Measurements from ENCODE around the gene ACIN1. TPM values are rescaled to one million over a fixed set of nuclear protein-coding genes. Genes with fewer than 3 reads are reported as not detected.

Gene ACIN1
- total and polyA plus RNA-seq, 9 of the 15 experiments (the other 6 are each of a cell fraction or from before 2014, with no cell fraction given) = 5.0 to 196 (median 129) TPM

GRCh38 chr14:23112359-23113178, 17.6 kb upstream of the ACIN1 start (continued):
- TF ChIP-seq JUND (IDR thresholded peaks at IDR 0.05; ENCODE audit: borderline replicate concordance, low read depth, low read length) = peak; percentile 88
- TF ChIP-seq JUND (tag; IDR thresholded peaks at IDR 0.05; ENCODE audit: borderline replicate concordance, low read depth, low read length) = peak; percentile 80; the same call in 1 of the 3 replicates
- peak; percentile 81; the same call in 1 of the 2 replicates for TF ChIP-seq TOE1 (IDR thresholded peaks at IDR 0.05; ENCODE audit: borderline replicate concordance)
- TF ChIP-seq TOE1 (CRISPR knock-in tag; IDR thresholded peaks at IDR 0.05; ENCODE audit: borderline replicate concordance, low read depth) = no peak
- TF ChIP-seq PHB (CRISPR knock-in tag; IDR thresholded peaks at IDR 0.05) = no peak
- TF ChIP-seq ELF4 (CRISPR knock-in tag; IDR thresholded peaks at IDR 0.05) = peak; percentile 42; the same call in 1 of the 2 replicates
- no peak for TF ChIP-seq E2F1 (CRISPR knock-in tag; IDR thresholded peaks at IDR 0.05)
- no peak for TF ChIP-seq TAF7 (tag; IDR thresholded peaks at IDR 0.05)
- TF ChIP-seq FOXJ3 (CRISPR knock-in tag; IDR thresholded peaks at IDR 0.05) = no peak
- peak; percentile 99 for TF ChIP-seq TCF3 (CRISPR knock-in tag; IDR thresholded peaks at IDR 0.05)
- no peak for TF ChIP-seq ELF1 (tag; IDR thresholded peaks at IDR 0.05)
- TF ChIP-seq ZNF212 (CRISPR knock-in tag; IDR thresholded peaks at IDR 0.05) = no peak
- peak; percentile 74 for TF ChIP-seq MYC (IDR thresholded peaks at IDR 0.05; ENCODE audit: low read depth, low read length)
- no peak for TF ChIP-seq MYC (CRISPR knock-in tag; IDR thresholded peaks at IDR 0.05; ENCODE audit: borderline replicate concordance, low read depth)
- peak; percentile 71 for TF ChIP-seq E2F8 (IDR thresholded peaks at IDR 0.05; ENCODE audit: low read depth, partially characterized antibody)
- no peak for TF ChIP-seq ZFP1 (CRISPR knock-in tag; IDR thresholded peaks at IDR 0.05)
- peak; percentile 68 for TF ChIP-seq KHSRP (IDR thresholded peaks at IDR 0.05)
- no peak for TF ChIP-seq ZC3H4 (CRISPR knock-in tag; IDR thresholded peaks at IDR 0.05; ENCODE audit: borderline replicate concordance)
- peak; percentile 96 to 97 for TF ChIP-seq TRIM24 (IDR thresholded peaks at IDR 0.05)
- no peak for TF ChIP-seq ELK3 (CRISPR knock-in tag; IDR thresholded peaks at IDR 0.05)
- TF ChIP-seq CREB3 (tag; conservative IDR thresholded peaks at IDR 0.05; ENCODE audit: low read depth) = no peak
- TF ChIP-seq YBX1 (IDR thresholded peaks at IDR 0.05) = no peak

Data from K562 (cell line).